Thyroid gland (tissue), 4 donors: ENCODE measurements around the gene ALDH1A1. TPM values are rescaled to one million over a fixed set of nuclear protein-coding genes. Genes with fewer than 3 reads are reported as not detected.

Source experiments
- DNase-seq, 2 donors: peaks; one replicate each; pipeline ENCODE4 v3.0.0-alpha.2; 2019
- H3K27ac ChIP-seq, 3 donors: fragments of 200-600 bp; sonication (generic); 1 replicate in 2 of 3; 2 replicates in 1 of 3; pipeline ENCODE4 v1.5.1; 2016 to 2019; ENCODE audit warnings: mild to moderate bottlenecking in 1 of 3, moderate library complexity in 1 of 3
- H3K27me3 ChIP-seq: fragments of 200-600 bp; sonication (generic); one replicate; pipeline ENCODE4 v1.5.1; 2019
- H3K36me3 ChIP-seq, 2 donors: fragments of 200-600 bp; sonication (generic); one replicate each; pipeline ENCODE4 v1.5.1; 2016 to 2019
- H3K4me1 ChIP-seq, 2 donors: fragments of 200-600 bp; sonication (generic); one replicate each; pipeline ENCODE4 v1.5.1; 2017 to 2019
- H3K4me3 ChIP-seq, 3 donors: fragments of 200-600 bp; sonication (generic); replicated peaks in 1 of 3; 1 replicate in 2 of 3; 2 replicates in 1 of 3; pipeline ENCODE4 v1.5.1; 2016; ENCODE audit warnings: mild to moderate bottlenecking in 1 of 3
- H3K9me3 ChIP-seq: fragments of 200-600 bp; sonication (generic); one replicate; pipeline ENCODE4 v1.5.1; 2017
- POLR2A ChIP-seq, 2 donors: fragments of 450-650 bp; IDR thresholded peaks; one replicate each; pipeline ENCODE4 v1.6.1; 2017; ENCODE audit warnings: antibody characterized with exemption in 2 of 2, mild to moderate bottlenecking in 2 of 2, moderate library complexity in 1 of 2
- WGBS, 2 donors: methylation state at CpG; one replicate each; pipeline ENCODE4 v1.1.5; 2017; 5-methylcytosine and 5-hydroxymethylcytosine counted together
- intact Hi-C: fragments of 100-400 bp; cut with DNase I; formaldehyde crosslinking; loops from one replicate; pipeline ENCODE4 v1.15.1; 2023
- total RNA-seq, 4 donors: library from RNA; depleted of rRNA; stranded (reverse); fragments of >200 nt; gene quantifications; one replicate each; pipeline ENCODE4 v1.2.3, GENCODE V29; 2016
- TF ChIP-seq, protein P1 (sequence below), 6 experiments: fragments of 200-600 bp in 3 of 6; fragments of 450-650 bp in 3 of 6; sonication (generic) in 3 of 6; IDR thresholded peaks; one replicate each; pipeline ENCODE4 v1.5.1; 2016 to 2019; ENCODE audit warnings: antibody characterized with exemption in 6 of 6, mild to moderate bottlenecking in 2 of 6, inconsistent platforms in 1 of 6, moderate library complexity in 1 of 6

The ALDH1A1 gene
- total RNA-seq, 4 donors from 2014 or later = 237 to 323 (median 293) TPM

DNA sequence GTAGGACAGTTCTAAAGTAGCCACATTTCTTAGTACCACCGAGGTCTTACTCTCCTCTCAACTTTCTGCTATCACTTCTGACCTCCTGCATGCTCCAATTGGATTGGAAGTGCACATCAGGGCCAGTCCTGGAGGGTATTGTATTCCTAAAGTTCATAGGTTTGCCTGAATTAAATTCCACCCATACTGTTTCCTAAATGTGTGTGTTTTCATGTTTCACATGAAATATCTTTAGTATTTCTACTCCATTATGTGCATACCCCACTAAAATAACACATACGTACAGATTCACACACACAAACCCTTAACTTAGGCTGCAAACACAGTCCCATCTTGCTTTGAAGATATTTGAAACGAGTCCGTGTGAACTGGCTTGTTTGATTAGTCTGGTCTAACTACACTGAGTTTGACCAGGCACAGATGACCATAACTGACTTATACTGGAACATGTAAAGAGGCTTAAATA is 24.8 kb downstream of the ALDH1A1 start:
- Histone ChIP-seq H3K4me1 (peaks cover 19 to 29% of the 10 kb centered on the region in 2 donors), H3K27ac (no peak overlapping the region), H3K4me3 (no peak overlapping the region), H3K36me3 (peaks cover 0 to 5% of the 10 kb centered on the region in 2 donors), H3K27me3 (no peaks in the 10 kb centered on the region), H3K9me3 (no peaks in the 10 kb centered on the region)
- 76 to 85% methylated on average over 4 of the region's 4 CpGs for WGBS, 2 donors
- intact Hi-C loops = no loop called here
- TF ChIP-seq POLR2A (IDR thresholded peaks at IDR 0.05) = no peak
- TF ChIP-seq, protein P1, sequence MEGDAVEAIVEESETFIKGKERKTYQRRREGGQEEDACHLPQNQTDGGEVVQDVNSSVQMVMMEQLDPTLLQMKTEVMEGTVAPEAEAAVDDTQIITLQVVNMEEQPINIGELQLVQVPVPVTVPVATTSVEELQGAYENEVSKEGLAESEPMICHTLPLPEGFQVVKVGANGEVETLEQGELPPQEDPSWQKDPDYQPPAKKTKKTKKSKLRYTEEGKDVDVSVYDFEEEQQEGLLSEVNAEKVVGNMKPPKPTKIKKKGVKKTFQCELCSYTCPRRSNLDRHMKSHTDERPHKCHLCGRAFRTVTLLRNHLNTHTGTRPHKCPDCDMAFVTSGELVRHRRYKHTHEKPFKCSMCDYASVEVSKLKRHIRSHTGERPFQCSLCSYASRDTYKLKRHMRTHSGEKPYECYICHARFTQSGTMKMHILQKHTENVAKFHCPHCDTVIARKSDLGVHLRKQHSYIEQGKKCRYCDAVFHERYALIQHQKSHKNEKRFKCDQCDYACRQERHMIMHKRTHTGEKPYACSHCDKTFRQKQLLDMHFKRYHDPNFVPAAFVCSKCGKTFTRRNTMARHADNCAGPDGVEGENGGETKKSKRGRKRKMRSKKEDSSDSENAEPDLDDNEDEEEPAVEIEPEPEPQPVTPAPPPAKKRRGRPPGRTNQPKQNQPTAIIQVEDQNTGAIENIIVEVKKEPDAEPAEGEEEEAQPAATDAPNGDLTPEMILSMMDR (IDR thresholded peaks at IDR 0.05) = no peak
- no peak for DNase-seq

- intact Hi-C loops = no loop called here
- Histone ChIP-seq H3K4me1 (peaks cover 9 to 15% of the 10 kb centered on the region in 2 donors), H3K27ac (no peak overlapping the region), H3K4me3 (no peak overlapping the region), H3K36me3 (peaks cover 0 to 5% of the 10 kb centered on the region in 2 donors), H3K9me3 (no peaks in the 10 kb centered on the region), H3K27me3 (no peaks in the 10 kb centered on the region)
- 89 to 97% methylated on average over 1 of the region's 1 CpG for WGBS, 2 donors
- no peak for DNase-seq
- TF ChIP-seq POLR2A (IDR thresholded peaks at IDR 0.05) = no peak
- TF ChIP-seq, protein P1 (IDR thresholded peaks at IDR 0.05) = no peak
Measured at GRCh38 chr9:72926506-72926905, 26.3 kb downstream of the ALDH1A1 start.

GRCh38 chr9:72925891-72926290 is 27.0 kb downstream of the ALDH1A1 start:
- no peak for TF ChIP-seq POLR2A (IDR thresholded peaks at IDR 0.05)
- TF ChIP-seq, protein P1 (IDR thresholded peaks at IDR 0.05) = no peak
- Histone ChIP-seq H3K4me3 (no peak overlapping the region), H3K36me3 (peaks cover 0 to 5% of the 10 kb centered on the region in 2 donors), H3K9me3 (no peaks in the 10 kb centered on the region), H3K27me3 (no peaks in the 10 kb centered on the region), H3K27ac (no peak overlapping the region), H3K4me1 (peaks cover 6 to 11% of the 10 kb centered on the region in 2 donors)
- no peak for DNase-seq
- 74 to 100% methylated on average over 1 of the region's 1 CpG for WGBS, 2 donors
- intact Hi-C loops = no loop called here

GRCh38 chr9:72925126-72925789 is 27.6 kb downstream of the ALDH1A1 start:
- Histone ChIP-seq H3K4me1 (peaks cover under 1 to 6% of the 10 kb centered on the region in 2 donors), H3K4me3 (no peak overlapping the region), H3K27ac (no peak overlapping the region), H3K36me3 (peaks cover 0 to 5% of the 10 kb centered on the region in 2 donors), H3K9me3 (no peaks in the 10 kb centered on the region), H3K27me3 (no peaks in the 10 kb centered on the region)
- TF ChIP-seq, protein P1 (IDR thresholded peaks at IDR 0.05) = no peak
- TF ChIP-seq POLR2A (IDR thresholded peaks at IDR 0.05) = no peak
- intact Hi-C loops = no loop called here
- WGBS, 2 donors = 66 to 70% methylated on average over 6 of the region's 6 CpGs
- DNase-seq = peak in 1 of 2 donors; percentile 4

- H3K9me3 ChIP-seq = no peaks in the 10 kb centered on the region
- peaks cover 0 to 4% of the 10 kb centered on the region in 2 donors for H3K4me1 ChIP-seq
- TF ChIP-seq, protein P1 (IDR thresholded peaks at IDR 0.05) = no peak
- TF ChIP-seq POLR2A (IDR thresholded peaks at IDR 0.05) = no peak
- H3K4me3 ChIP-seq = no peak overlapping the region
- no peaks in the 10 kb centered on the region for H3K27me3 ChIP-seq
- no peak overlapping the region for H3K27ac ChIP-seq
- intact Hi-C loops = no loop called here
- peaks cover 0 to 5% of the 10 kb centered on the region in 2 donors for H3K36me3 ChIP-seq
- 89 to 99% methylated on average over 1 of the region's 1 CpG for WGBS, 2 donors
- DNase-seq = no peak
Measured at GRCh38 chr9:72924154-72924790, 28.6 kb downstream of the ALDH1A1 start.
